ENCODE data around the gene ITCH.
"Not testable (repeated sequence)": the region's sequence is repeated elsewhere in the genome, so short reads cannot be mapped to it uniquely, and the experiment has no call there.

Gene ITCH

GRCh38 chr20:34421766-34422466 is 58.8 kb downstream of the ITCH start:
- DNase-seq: no peak

GRCh38 chr20:34425032-34425690 is 62.1 kb downstream of the ITCH start:
- DNase-seq: not testable (repeated sequence)

- no peak for DNase-seq
These were observed 63.0 kb downstream of the ITCH start for GRCh38 chr20:34426026-34426425.

GRCh38 chr20:34427331-34427730 is 64.3 kb downstream of the ITCH start:
- no peak for DNase-seq

GRCh38 chr20:34427784-34428183 is 64.7 kb downstream of the ITCH start:
- DNase-seq: no peak

GRCh38 chr20:34431168-34431567 is 68.1 kb downstream of the ITCH start:
- DNase-seq: no peak

GRCh38 chr20:34432663-34433062 is 69.6 kb downstream of the ITCH start:
- not testable (repeated sequence) for DNase-seq

- DNase-seq: no peak
These were observed 70.3 kb downstream of the ITCH start for GRCh38 chr20:34433391-34433790.

- no peak for DNase-seq
These were observed 72.5 kb downstream of the ITCH start for GRCh38 chr20:34435589-34435988.

- DNase-seq: no peak
These were observed 74.4 kb downstream of the ITCH start for GRCh38 chr20:34437330-34437986.

- DNase-seq: no peak
These were observed 76.1 kb downstream of the ITCH start for GRCh38 chr20:34439168-34439567.

- not testable (repeated sequence) for DNase-seq
These were observed 78.3 kb downstream of the ITCH start for GRCh38 chr20:34441423-34441822.

GRCh38 chr20:34443546-34443945 is 80.5 kb downstream of the ITCH start:
- DNase-seq: no peak

- DNase-seq: no peak
These were observed 82.3 kb downstream of the ITCH start for GRCh38 chr20:34445177-34446065.

- DNase-seq: no peak
These were observed 85.4 kb downstream of the ITCH start for GRCh38 chr20:34448517-34448916.

GRCh38 chr20:34449674-34450592 is 86.9 kb downstream of the ITCH start:
- no peak for DNase-seq

GRCh38 chr20:34452281-34452982 is 89.4 kb downstream of the ITCH start:
- no peak for DNase-seq

GRCh38 chr20:34458631-34459030 is 95.6 kb downstream of the ITCH start:
- no peak for DNase-seq

- peak; percentile 6 for DNase-seq
These were observed 96.3 kb downstream of the ITCH start for GRCh38 chr20:34459209-34459897.

GRCh38 chr20:34461779-34462087 is 98.7 kb downstream of the ITCH start:
- DNase-seq: no peak

GRCh38 chr20:34468951-34469350 is 105.9 kb downstream of the ITCH start:
- DNase-seq: no peak
